ENCODE measurements around the gene S100A8.
"Not testable (repeated sequence)": the region's sequence is repeated elsewhere in the genome, so short reads cannot be mapped to it uniquely, and the experiment has no call there.

The S100A8 gene
- 0 reads per million in 2 donors for total RNA-seq

GRCh38 chr1:153390938-153391710 is at the start of gene S100A8:
Gene S100A8 (minus strand): TSS chr1:153391073. CDS start chr1:153390535, 538 bp downstream.
- no peak for DNase-seq

- no peak for DNase-seq
These were observed 48.4 kb upstream of the S100A8 start for GRCh38 chr1:153439273-153439672.

- DNase-seq, result no peak
These were observed 47.7 kb upstream of the S100A8 start for GRCh38 chr1:153438599-153438998.

GRCh38 chr1:153437236-153437635 is 46.4 kb upstream of the S100A8 start:
- no peak for DNase-seq

GRCh38 chr1:153434746-153435455 is 44.0 kb upstream of the S100A8 start:
- DNase-seq, result no peak

DNA sequence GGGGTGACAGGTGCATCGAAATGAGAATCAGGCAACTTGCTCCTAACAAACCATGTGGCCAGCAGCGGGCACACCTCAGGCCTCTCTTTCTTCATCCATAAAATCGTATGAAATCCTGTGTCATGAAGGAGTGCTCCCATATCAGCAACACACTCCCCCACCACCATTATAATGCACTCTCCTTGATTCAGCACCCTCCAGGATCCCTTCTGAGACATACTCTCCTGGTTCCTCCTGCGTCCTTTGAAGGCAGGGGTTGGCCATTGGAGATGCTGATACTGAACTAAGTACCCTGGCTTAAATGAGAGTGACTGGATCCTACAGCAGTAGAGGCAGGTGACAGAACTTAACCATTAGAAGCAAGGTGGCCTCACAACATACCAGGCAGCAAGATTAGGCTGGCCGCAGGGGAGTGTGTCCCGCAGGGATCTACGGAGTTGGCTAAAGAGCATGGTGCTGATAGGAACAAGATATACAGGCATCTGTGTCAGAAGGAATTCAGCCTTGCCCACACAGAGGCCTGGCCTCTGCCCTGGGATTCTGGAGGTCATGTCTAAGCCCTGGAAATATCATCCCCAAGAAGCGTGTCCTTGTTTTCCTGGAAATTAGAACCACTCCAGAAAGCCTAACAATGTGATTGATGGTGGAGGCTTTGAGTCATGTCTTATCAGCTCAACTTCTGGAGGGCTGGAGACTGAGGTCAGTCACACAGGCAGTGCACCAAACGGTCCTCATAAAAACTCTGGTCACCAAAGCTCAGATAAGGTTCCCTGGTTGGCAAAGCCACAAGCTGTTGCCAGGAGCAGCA is 42.2 kb upstream of the S100A8 start:
- no peak for DNase-seq

GRCh38 chr1:153431928-153432327 is 41.1 kb upstream of the S100A8 start:
- DNase-seq, result no peak

GRCh38 chr1:153431427-153431826 is 40.6 kb upstream of the S100A8 start:
- DNase-seq, result no peak

- no peak for DNase-seq
These were observed 40.1 kb upstream of the S100A8 start for GRCh38 chr1:153431002-153431401.

DNA sequence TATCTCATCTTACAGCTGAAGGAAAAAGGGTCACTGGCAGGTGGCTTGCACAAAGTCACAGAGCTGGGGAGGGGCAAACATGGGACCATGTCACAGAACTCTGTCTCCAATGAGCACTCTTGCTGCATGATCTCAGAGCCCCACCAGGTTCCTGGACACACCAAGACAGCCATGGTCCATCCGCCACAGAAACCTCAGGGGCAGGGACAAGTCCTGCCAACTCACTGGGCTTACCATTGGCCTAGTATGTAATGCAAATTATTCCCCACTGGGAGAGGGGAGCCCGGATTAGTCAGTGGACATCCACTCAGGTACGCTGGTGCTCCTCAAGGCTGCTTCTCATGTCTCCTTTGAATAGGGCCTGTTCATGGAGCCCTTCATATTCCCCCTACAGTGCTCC is 39.7 kb upstream of the S100A8 start:
- no peak for DNase-seq

GRCh38 chr1:153430166-153430553 is 39.3 kb upstream of the S100A8 start:
- DNase-seq, result no peak

GRCh38 chr1:153429266-153430165 is 38.6 kb upstream of the S100A8 start:
- DNase-seq, result no peak

- DNase-seq, result no peak
These were observed 37.9 kb upstream of the S100A8 start for GRCh38 chr1:153428791-153429190.

DNA sequence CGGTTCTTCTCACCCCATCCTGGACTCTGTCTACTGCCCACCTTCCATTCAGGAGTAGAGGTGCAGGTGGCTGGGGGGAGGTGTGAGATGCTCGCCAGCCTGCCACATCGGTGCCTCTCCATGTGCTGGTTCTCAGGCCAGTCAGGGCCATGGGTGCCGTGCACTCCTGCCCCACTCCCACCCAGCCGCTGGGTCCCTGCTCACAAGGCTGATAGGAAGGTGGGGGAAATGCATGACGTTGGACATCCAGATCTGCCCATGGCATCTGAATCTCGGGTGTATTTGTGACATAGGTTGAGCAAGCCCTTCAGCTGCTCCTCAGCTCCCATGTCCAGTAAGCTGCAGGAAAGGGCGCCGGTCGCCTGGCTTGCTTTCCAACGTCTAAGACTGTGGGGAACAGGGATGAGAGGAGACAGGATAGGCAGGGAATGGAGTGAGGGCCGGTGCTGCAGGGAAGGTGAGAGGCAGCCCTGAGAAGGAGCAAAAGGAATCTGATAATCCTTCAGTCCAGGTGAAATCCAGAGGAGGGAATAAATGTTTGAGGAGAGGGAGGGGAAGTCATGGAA is 37.3 kb upstream of the S100A8 start:
- DNase-seq, result no peak

GRCh38 chr1:153426809-153427208 is 35.9 kb upstream of the S100A8 start:
- DNase-seq, result no peak

- DNase-seq, result no peak
These were observed 31.7 kb upstream of the S100A8 start for GRCh38 chr1:153422450-153423068.

GRCh38 chr1:153420306-153420705 is 29.4 kb upstream of the S100A8 start:
- no peak for DNase-seq

- DNase-seq, result not testable (repeated sequence)
These were observed 28.5 kb upstream of the S100A8 start for GRCh38 chr1:153419436-153419793.

- DNase-seq, result not testable (repeated sequence)
These were observed 28.0 kb upstream of the S100A8 start for GRCh38 chr1:153418758-153419435.

DNA sequence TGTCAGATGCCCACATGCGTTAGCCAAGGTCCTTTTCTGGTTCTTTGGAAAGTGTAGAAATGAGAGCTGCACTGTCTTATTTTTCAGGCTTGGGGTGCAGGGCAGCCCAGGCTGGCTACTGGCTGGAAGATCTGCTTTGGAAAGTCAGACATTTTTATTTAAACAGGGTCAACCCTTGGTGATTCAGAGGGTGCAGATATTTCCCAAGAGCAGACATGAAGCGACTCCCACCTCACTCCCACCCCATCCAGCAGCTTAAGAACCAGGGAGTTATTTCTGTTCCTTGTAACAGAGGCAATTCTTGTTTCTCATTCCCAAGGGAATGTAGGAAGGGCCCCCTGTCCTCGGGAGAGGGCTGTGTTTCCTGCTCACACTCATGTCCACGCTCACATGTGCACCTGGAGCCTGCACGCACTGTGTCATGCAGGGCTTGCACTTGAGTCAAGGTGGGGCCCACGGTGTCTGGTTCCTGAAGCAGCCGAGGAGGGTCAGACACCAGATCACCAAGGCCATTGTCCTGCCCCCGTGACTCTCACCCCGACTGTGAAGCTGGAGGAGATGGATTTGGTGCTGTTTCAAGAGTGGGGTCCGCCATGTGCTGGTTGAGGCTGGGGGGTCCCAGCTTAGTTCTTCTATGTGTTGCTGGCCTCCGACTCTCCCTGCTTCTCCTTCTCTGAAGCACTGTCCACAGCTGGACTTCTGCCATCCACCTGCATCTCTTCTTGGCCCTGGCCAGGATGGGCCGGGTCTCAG is 26.4 kb upstream of the S100A8 start:
- DNase-seq, result no peak

Data from activated gamma-delta T cell (primary cell).